ENCODE results near the gene GPRC5C. TPM values are rescaled to one million over a fixed set of nuclear protein-coding genes. Genes with fewer than 3 reads are reported as not detected.
A peak's percentile ranks its signal among the peaks of the same experiment; 100 is the strongest.

GPRC5C gene
- total and polyA plus RNA-seq, 2 of the 13 experiments (the other 11 are each of a cell fraction or from before 2014, with no cell fraction given) = 85.6 to 300 TPM

GRCh38 chr17:74427048-74427762 lies 4.7 kb upstream of the GPRC5C start (continued):
- TF ChIP-seq KAT2B (IDR thresholded peaks at IDR 0.05; ENCODE audit: borderline replicate concordance, low read depth, low read length) (no peak), SOX6 (IDR thresholded peaks at IDR 0.05) (no peak), SOX6 (CRISPR knock-in tag; IDR thresholded peaks at IDR 0.05) (peak; percentile 65), ZNF256 (CRISPR knock-in tag; conservative IDR thresholded peaks at IDR 0.05) (peak; percentile 5; the same call in 1 of the 2 replicates), HDAC2 (CRISPR knock-in tag; IDR thresholded peaks at IDR 0.05) (peak; percentile 81), ZNF646 (CRISPR knock-in tag; IDR thresholded peaks at IDR 0.05) (no peak), ZNF609 (CRISPR knock-in tag; IDR thresholded peaks at IDR 0.05; ENCODE audit: borderline replicate concordance) (peak; percentile 64; the same call in 1 of the 2 replicates), SP4 (CRISPR knock-in tag; IDR thresholded peaks at IDR 0.05) (peak; percentile 28; the same call in 1 of the 2 replicates), YEATS2 (CRISPR knock-in tag; IDR thresholded peaks at IDR 0.05; ENCODE audit: borderline replicate concordance) (peak; percentile 74; the same call in 1 of the 2 replicates), HNF1B (CRISPR knock-in tag; IDR thresholded peaks at IDR 0.05) (peak; percentile 96), ZNF768 (CRISPR knock-in tag; IDR thresholded peaks at IDR 0.05) (no peak), ZNF335 (CRISPR knock-in tag; IDR thresholded peaks at IDR 0.05) (peak; percentile 83), HES4 (CRISPR knock-in tag; IDR thresholded peaks at IDR 0.05; ENCODE audit: borderline replicate concordance) (no peak; the same call in 1 of the 2 replicates), ZBTB14 (CRISPR knock-in tag; IDR thresholded peaks at IDR 0.05) (peak; percentile 60)

Measured in HepG2 (cell line).